ENCODE measurements around the gene PCNX2.

GRCh38 chr1:233094269-233094668 lies 201.3 kb downstream of the PCNX2 start:
- no peak for TF ChIP-seq CTCF (IDR thresholded peaks at IDR 0.05)
- no peak for TF ChIP-seq POLR2A (IDR thresholded peaks at IDR 0.05)

Data from esophagus squamous epithelium (tissue), 4 donors.